GM20000 (cell line): ENCODE results near the gene KMT5C.

Experiments used
- DNase-seq: peaks from one replicate; pipeline ENCODE4 v3.0.0; 2012; ENCODE audit warnings: low spot score
- CTCF ChIP-seq: IDR thresholded peaks from 2 replicates; pipeline ENCODE4 v1.5.1; 2012; ENCODE audit warnings: mild to moderate bottlenecking, control low read depth; ENCODE audit errors: extremely low read depth, missing control alignments

KMT5C gene

GRCh38 chr19:55382013-55382412, 42.3 kb downstream of the KMT5C start:
- TF ChIP-seq CTCF: no peak
- DNase-seq: no peak

- no peak for TF ChIP-seq CTCF
- DNase-seq: no peak
Measured at GRCh38 chr19:55382522-55383054, 42.9 kb downstream of the KMT5C start.

GRCh38 chr19:55383279-55384130, 43.8 kb downstream of the KMT5C start:
- peak; percentile 37 for TF ChIP-seq CTCF
- DNase-seq: peak; percentile 90

GRCh38 chr19:55384131-55384919, 44.6 kb downstream of the KMT5C start, which contains the start of gene TMEM238:
Gene TMEM238 (minus strand): TSS chr19:55384292. CDS start chr19:55384259, 33 bp downstream.
- TF ChIP-seq CTCF: peak; percentile 8
- peak; percentile 75 for DNase-seq

- DNase-seq: peak; percentile 97
- no peak for TF ChIP-seq CTCF
Measured at GRCh38 chr19:55384920-55385723, 45.4 kb downstream of the KMT5C start.

- TF ChIP-seq CTCF: no peak
- DNase-seq: peak; percentile 96
Measured at GRCh38 chr19:55385724-55386492, 46.2 kb downstream of the KMT5C start, which contains the start of gene RPL28. Gene RPL28 (plus strand): TSS chr19:55385932. CDS start chr19:55386358, 426 bp downstream.
